ENCODE data around the gene VAC14. TPM values are rescaled to one million over a fixed set of nuclear protein-coding genes. Genes with fewer than 3 reads are reported as not detected.

VAC14 gene
- total RNA-seq, 1 experiment from 2014 or later: 49.9 TPM

- H4K8ac ChIP-seq (replicated peaks; ENCODE audit: insufficient read length, low read depth, low read length): no peak overlapping the region
- Mint-ChIP-seq H3K27me3 (ENCODE audit: low read depth) (no peaks in the 10 kb centered on the region), H3K4me3 (no peak overlapping the region), H3K4me1 (peaks cover 6 to 15% of the 10 kb centered on the region in 2 experiments), H3K36me3 (ENCODE audit: insufficient read depth in 1 of 3, low read depth in 3 of 3) (peaks cover 8 to 37% (median 21%) of the 10 kb centered on the region in 3 experiments), H3K9me3 (no peaks in the 10 kb centered on the region), H3K27ac (peak overlapping the region in 1 of 3 experiments; percentile 64; a peak in 1 of 7 replicates)
- no peak overlapping the region for H2AFZ ChIP-seq (ENCODE audit: low read length)
- no peak overlapping the region for H3K9ac ChIP-seq (ENCODE audit: extremely low read depth, insufficient read length, low read length)
- no peak overlapping the region for H2BK15ac ChIP-seq (ENCODE audit: low read depth, low read length)
- H3K23me2 ChIP-seq (ENCODE audit: insufficient read length, low read depth, low read length, poor library complexity, severe bottlenecking): no peaks in the 10 kb centered on the region
- no peak overlapping the region for H4K91ac ChIP-seq (ENCODE audit: insufficient read length, low read depth, low read length)
- no peak overlapping the region for H2AK5ac ChIP-seq (ENCODE audit: insufficient read length, low read length)
- H2BK120ac ChIP-seq (ENCODE audit: low read depth, low read length, poor library complexity, severe bottlenecking): no peak overlapping the region
- H3K27me3 ChIP-seq (ENCODE audit: insufficient read depth, low read length): no peaks in the 10 kb centered on the region
- no peaks in the 10 kb centered on the region for H4K20me1 ChIP-seq (ENCODE audit: control insufficient read depth, insufficient read depth, insufficient read length)
- peaks cover 6% of the 10 kb centered on the region; the same call in 1 of the 2 replicates for H3K4me1 ChIP-seq (ENCODE audit: insufficient read depth, low read length)
- H3K79me2 ChIP-seq (ENCODE audit: insufficient read depth, low read length): no peaks in the 10 kb centered on the region
- no peaks in the 10 kb centered on the region for H3K9me3 ChIP-seq (ENCODE audit: control insufficient read depth, low read depth, low read length)
- no peak overlapping the region for H2BK5ac ChIP-seq (ENCODE audit: insufficient read length, low read length)
- no peak overlapping the region for H3K23ac ChIP-seq (ENCODE audit: insufficient read length, low read depth, low read length)
- no peak for DNase-seq
- no peak for TF ChIP-seq CTCF (conservative IDR thresholded peaks at IDR 0.05)
- no CpG with 5 or more reads among the region's 3 CpGs for WGBS (ENCODE audit: extremely low coverage, insufficient read length, low lambda C conversion rate)
- H4K5ac ChIP-seq (ENCODE audit: insufficient read length, low read depth, low read length): no peak overlapping the region
- H3K27ac ChIP-seq (ENCODE audit: insufficient read length, low read depth, low read length): no peak overlapping the region
- H3K4me2 ChIP-seq (ENCODE audit: insufficient read depth, insufficient read length, low read length): no peak overlapping the region
- H3K56ac ChIP-seq (ENCODE audit: insufficient read length, low read depth, low read length): no peak overlapping the region
- H2BK20ac ChIP-seq (ENCODE audit: low read depth, low read length, poor library complexity, severe bottlenecking): no peak overlapping the region
- no peaks in the 10 kb centered on the region for H3K79me1 ChIP-seq (ENCODE audit: insufficient read depth, low read depth, low read length, poor library complexity, severe bottlenecking)
- no peak overlapping the region for H3K4ac ChIP-seq (ENCODE audit: low read depth, low read length)
- H3K14ac ChIP-seq (ENCODE audit: insufficient read depth, low read length): no peak overlapping the region
- H3T11ph ChIP-seq (ENCODE audit: low read length): no peak overlapping the region
- H2BK12ac ChIP-seq (ENCODE audit: insufficient read length, low read depth, low read length): no peak overlapping the region
- H3K18ac ChIP-seq (ENCODE audit: insufficient read length, low read depth, low read length): no peak overlapping the region
Measured at GRCh38 chr16:70730944-70731343, 70.0 kb downstream of the VAC14 start.
